NCI-H1048 (cell line): Measurements from ENCODE around the gene C16orf82.

ENCODE experiments used
- DNase-seq: peaks from one replicate; lab custom pipeline; 2025; lab: John Stamatoyannopoulos, UW

The C16orf82 gene

GRCh38 chr16:27088216-27088615 is 21.5 kb downstream of the C16orf82 start:
- DNase-seq, result no peak

GRCh38 chr16:27096375-27096774 is 29.6 kb downstream of the C16orf82 start:
- no peak for DNase-seq

GRCh38 chr16:27097800-27098230 is 31.1 kb downstream of the C16orf82 start:
- DNase-seq, result no peak

- no peak for DNase-seq
Observed at GRCh38 chr16:27098366-27099049, 31.8 kb downstream of the C16orf82 start.

GRCh38 chr16:27102701-27103575 is 36.2 kb downstream of the C16orf82 start:
- no peak for DNase-seq

- no peak for DNase-seq
Observed at GRCh38 chr16:27103954-27104353, 37.2 kb downstream of the C16orf82 start.

GRCh38 chr16:27106305-27106704 is 39.6 kb downstream of the C16orf82 start:
- DNase-seq, result no peak

- no peak for DNase-seq
Observed at GRCh38 chr16:27107185-27107592, 40.5 kb downstream of the C16orf82 start.

- no peak for DNase-seq
Observed at GRCh38 chr16:27108051-27108770, 41.5 kb downstream of the C16orf82 start.

GRCh38 chr16:27108826-27109665 is 42.3 kb downstream of the C16orf82 start:
- no peak for DNase-seq

- no peak for DNase-seq
Observed at GRCh38 chr16:27109666-27110523, 43.2 kb downstream of the C16orf82 start.

- no peak for DNase-seq
Observed at GRCh38 chr16:27110524-27110896, 43.8 kb downstream of the C16orf82 start.

GRCh38 chr16:27111486-27111885 is 44.8 kb downstream of the C16orf82 start:
- DNase-seq, result no peak

- no peak for DNase-seq
Observed at GRCh38 chr16:27112093-27112811, 45.5 kb downstream of the C16orf82 start.

- no peak for DNase-seq
Observed at GRCh38 chr16:27113341-27113841, 46.7 kb downstream of the C16orf82 start.

- no peak for DNase-seq
Observed at GRCh38 chr16:27114006-27114405, 47.3 kb downstream of the C16orf82 start.

GRCh38 chr16:27118526-27118925 is 51.8 kb downstream of the C16orf82 start:
- DNase-seq, result no peak
